ENCODE data around the gene P4HB.

P4HB gene

GRCh38 chr17:81807210-81807719 is 53.1 kb downstream of the P4HB start:
- DNase-seq, result no peak

DNA sequence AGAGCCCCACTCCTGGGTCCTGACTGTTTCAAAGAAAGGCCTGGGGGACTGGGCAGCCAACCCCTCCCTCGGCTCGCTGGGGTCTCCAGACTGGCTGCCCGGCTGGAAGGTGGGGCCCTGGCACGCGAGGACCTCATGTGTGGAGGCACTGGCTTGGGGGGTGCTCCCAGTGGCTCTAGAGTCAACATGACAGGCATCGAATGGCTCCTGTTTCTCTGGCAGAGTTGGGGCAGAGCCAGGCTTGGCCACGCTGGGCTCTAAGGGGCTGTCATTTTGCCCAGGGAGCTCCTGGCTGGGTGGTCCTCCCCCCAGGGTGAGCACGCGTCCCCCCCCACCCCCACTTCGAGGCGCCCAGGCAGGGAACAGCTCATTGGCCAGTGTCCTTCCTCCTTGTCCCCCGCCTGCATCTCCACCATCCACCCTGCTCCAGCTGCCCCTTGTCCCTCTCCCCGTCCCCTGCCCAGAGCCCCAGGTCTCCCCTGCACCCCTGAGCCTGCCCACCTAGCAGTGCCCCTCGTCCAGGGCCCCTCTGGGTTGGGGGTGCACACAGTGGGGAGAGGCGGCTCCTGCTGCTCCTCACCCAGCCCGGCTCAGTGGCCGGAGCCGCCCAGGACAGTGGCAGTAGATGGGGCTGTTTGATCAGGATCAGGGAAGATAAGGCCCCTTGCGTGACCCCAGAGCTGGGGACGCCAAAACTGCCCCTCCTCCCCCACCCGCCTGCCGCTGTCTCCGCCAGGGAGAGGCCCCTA is 53.7 kb downstream of the P4HB start:
- DNase-seq, result no peak

GRCh38 chr17:81805707-81806460 is 54.5 kb downstream of the P4HB start:
- no peak for DNase-seq

DNA sequence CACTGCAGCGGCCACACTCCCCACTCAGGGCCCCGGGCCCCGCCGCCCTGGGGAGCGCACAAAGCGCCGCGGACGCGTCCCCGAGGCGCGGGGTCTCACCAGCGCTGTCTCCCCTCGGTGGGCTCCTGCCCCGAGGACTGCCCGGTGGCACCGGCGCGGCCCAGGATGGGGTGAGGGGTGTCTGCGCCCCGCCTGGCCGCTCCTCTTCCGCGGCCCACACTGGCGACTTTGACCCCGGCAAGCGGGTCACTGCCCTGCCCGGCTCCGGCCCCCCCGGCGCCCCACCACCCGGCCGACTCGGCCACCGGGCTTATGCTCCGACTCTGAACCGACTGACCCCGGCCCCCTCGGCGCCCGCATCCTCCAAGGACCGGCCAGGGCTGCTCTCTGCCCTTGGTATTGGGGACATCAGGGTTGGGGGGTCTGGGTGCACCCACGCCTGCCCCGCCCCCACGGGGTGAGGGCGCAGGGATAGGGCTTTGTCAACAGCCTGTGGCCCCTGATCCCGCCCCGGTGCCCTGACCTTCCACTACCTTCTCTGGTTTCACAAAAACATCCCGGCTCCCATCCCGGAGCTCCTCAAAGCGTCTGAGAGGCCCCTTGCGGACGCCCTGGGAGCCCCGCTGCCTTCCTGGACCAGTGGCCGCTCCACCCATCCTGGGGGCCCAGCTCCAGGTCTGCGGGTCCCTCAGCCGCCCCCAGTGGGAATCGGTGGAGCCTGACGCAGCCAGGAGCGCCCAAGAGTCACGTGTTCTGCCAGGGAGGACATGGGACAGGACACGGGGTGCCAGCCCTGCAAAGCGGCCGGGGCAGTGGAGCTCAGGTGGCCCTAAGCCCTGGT is 55.6 kb downstream of the P4HB start:
- no peak for DNase-seq

DNA sequence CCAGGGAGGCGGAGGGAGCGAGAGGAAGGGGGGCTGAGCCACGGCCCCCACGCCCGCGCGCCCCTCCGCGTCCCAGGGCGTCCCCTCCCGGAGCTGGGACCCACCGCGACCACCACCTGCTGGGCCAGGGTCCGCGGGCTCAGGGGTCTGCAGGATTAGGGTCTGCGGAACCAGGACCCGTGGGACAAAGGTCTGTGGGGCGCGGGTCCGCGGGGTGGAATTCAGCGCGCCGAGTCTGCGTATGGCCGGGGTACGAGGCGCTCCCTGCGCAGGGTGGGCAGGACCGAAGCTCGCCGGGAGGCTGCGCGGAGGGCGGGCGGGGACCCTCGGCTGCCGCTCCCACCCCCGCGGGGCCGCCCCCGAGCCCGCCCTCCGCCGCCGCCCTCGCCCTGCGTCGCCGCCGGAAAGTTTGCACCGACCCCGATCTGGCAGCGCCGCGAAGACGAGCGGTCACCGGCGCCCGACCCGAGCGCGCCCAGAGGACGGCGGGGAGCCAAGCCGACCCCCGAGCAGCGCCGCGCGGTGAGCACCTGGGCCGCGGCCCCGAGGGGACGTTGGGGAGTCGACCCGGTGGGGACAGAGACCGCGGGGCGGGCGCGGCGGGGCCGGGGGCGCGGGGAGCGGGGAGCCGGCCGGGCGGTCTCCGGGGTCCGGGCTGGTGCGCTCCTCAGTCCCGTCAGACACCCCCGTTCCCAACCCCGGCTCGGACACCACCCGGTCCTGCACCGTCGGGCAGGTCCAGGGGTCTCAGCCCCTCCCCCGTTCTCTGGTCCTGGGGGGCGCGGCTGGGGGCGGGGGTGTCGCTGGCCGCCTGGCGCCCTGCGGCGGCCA is 56.4 kb downstream of the P4HB start, which contains the start of gene GCGR:
TSS of gene GCGR (plus strand) at position 423 of the 831 bp plus-strand sequence. CDS start 4,869 bp downstream, outside the sequence.
- no peak for DNase-seq

- DNase-seq, result no peak
These were observed 57.3 kb downstream of the P4HB start for GRCh38 chr17:81802856-81803643.

DNA sequence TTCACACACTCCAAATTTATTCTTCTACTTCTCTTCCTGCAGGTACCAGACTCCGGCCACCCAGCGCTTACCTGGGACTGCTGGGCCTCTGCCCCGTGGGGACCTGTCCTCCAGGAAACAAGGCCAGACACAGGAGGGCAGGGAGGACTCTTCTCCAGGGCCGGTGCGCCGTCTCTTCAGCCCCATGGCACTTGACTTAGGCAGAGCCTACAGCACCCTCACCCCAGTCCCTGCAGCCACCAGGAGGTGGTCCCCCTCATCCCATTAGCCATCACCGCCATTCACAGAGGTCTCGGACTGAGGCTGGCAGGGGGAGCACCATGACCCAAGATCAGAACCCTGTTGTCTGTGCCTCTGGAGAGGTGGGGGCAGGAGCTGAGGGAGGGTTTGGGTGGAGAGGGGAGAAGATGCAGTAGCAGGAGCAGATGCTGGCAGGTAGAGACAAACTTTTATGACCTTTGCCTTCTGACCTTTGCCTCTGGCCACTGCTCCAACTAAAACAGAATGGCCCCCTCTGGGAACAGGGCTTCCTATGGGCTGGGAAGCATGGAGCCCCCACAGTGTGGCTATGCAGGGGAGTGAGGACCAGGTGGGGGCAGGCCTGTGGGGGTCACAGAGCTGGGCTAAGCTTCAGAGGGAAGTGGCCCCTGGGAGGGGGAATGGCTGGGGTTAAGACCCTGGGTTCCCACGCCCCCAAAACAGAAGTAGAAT is 58.1 kb downstream of the P4HB start:
- DNase-seq, result no peak

GRCh38 chr17:81801327-81801726 is 59.0 kb downstream of the P4HB start:
- DNase-seq, result no peak

- no peak for DNase-seq
These were observed 65.8 kb downstream of the P4HB start for GRCh38 chr17:81794509-81794908.

- DNase-seq, result no peak
These were observed 66.3 kb downstream of the P4HB start for GRCh38 chr17:81794074-81794476.
